Measurements from ENCODE around the gene RB1.

Gene RB1

GRCh38 chr13:48496271-48497161, 193.0 kb downstream of the RB1 start:
- Histone ChIP-seq H3K4me3 (ENCODE audit: low read length in 2 of 2) (no peak overlapping the region), H3K4me1 (ENCODE audit: control insufficient read depth in 2 of 2, insufficient read depth in 2 of 2, low read length in 2 of 2) (peaks cover 0 to 5% of the 10 kb centered on the region in 2 donors), H3K9me3 (ENCODE audit: control insufficient read depth in 2 of 2, low read length in 2 of 2) (no peaks in the 10 kb centered on the region), H3K27ac (ENCODE audit: low read depth in 2 of 2, low read length in 2 of 2) (no peak overlapping the region), H3K36me3 (ENCODE audit: control insufficient read depth in 2 of 2, insufficient read depth in 2 of 2, low read length in 2 of 2) (peaks cover 2 to 4% of the 10 kb centered on the region in 2 donors), H3K9ac (ENCODE audit: low read depth in 1 of 2, low read length in 2 of 2) (no peak overlapping the region), H3K27me3 (ENCODE audit: control insufficient read depth in 2 of 2, insufficient read depth in 2 of 2, low read length in 2 of 2) (no peaks in the 10 kb centered on the region)

- Histone ChIP-seq H3K9me3 (ENCODE audit: control insufficient read depth in 2 of 2, low read length in 2 of 2) (no peaks in the 10 kb centered on the region), H3K27me3 (ENCODE audit: control insufficient read depth in 2 of 2, insufficient read depth in 2 of 2, low read length in 2 of 2) (no peaks in the 10 kb centered on the region), H3K9ac (ENCODE audit: low read depth in 1 of 2, low read length in 2 of 2) (no peak overlapping the region)
These were observed 194.1 kb downstream of the RB1 start for GRCh38 chr13:48497669-48498068.

GRCh38 chr13:48500652-48501197, 197.2 kb downstream of the RB1 start:
- Histone ChIP-seq H3K27me3 (ENCODE audit: control insufficient read depth in 2 of 2, insufficient read depth in 2 of 2, low read length in 2 of 2) (no peaks in the 10 kb centered on the region), H3K36me3 (ENCODE audit: control insufficient read depth in 2 of 2, insufficient read depth in 2 of 2, low read length in 2 of 2) (peaks cover 2 to 4% of the 10 kb centered on the region in 2 donors), H3K9me3 (ENCODE audit: control insufficient read depth in 2 of 2, low read length in 2 of 2) (no peaks in the 10 kb centered on the region), H3K4me1 (ENCODE audit: control insufficient read depth in 2 of 2, insufficient read depth in 2 of 2, low read length in 2 of 2) (peaks cover 0 to under 1% of the 10 kb centered on the region in 2 donors), H3K27ac (ENCODE audit: low read depth in 2 of 2, low read length in 2 of 2) (peak overlapping the region; percentile 38 to 48), H3K4me3 (ENCODE audit: low read length in 2 of 2) (no peak overlapping the region), H3K9ac (ENCODE audit: low read depth in 1 of 2, low read length in 2 of 2) (no peak overlapping the region)

More at GRCh38 chr13:48497669-48498068, 194.1 kb downstream of the RB1 start:
- Histone ChIP-seq H3K4me3 (ENCODE audit: low read length in 2 of 2) (no peak overlapping the region), H3K4me1 (ENCODE audit: control insufficient read depth in 2 of 2, insufficient read depth in 2 of 2, low read length in 2 of 2) (peaks cover 0 to 3% of the 10 kb centered on the region in 2 donors), H3K36me3 (ENCODE audit: control insufficient read depth in 2 of 2, insufficient read depth in 2 of 2, low read length in 2 of 2) (peaks cover 2 to 4% of the 10 kb centered on the region in 2 donors), H3K27ac (ENCODE audit: low read depth in 2 of 2, low read length in 2 of 2) (no peak overlapping the region)

GRCh38 chr13:48501705-48502104, 198.2 kb downstream of the RB1 start:
- H3K9me3 ChIP-seq (ENCODE audit: control insufficient read depth in 2 of 2, low read length in 2 of 2) = no peaks in the 10 kb centered on the region
- H3K4me1 ChIP-seq (ENCODE audit: control insufficient read depth in 2 of 2, insufficient read depth in 2 of 2, low read length in 2 of 2) = peaks cover 0 to 7% of the 10 kb centered on the region in 2 donors
- no peak overlapping the region for H3K9ac ChIP-seq (ENCODE audit: low read depth in 1 of 2, low read length in 2 of 2)
- H3K27ac ChIP-seq (ENCODE audit: low read depth in 2 of 2, low read length in 2 of 2) = peak overlapping the region in 1 of 2 donors; percentile 46
- H3K27me3 ChIP-seq (ENCODE audit: control insufficient read depth in 2 of 2, insufficient read depth in 2 of 2, low read length in 2 of 2) = no peaks in the 10 kb centered on the region
- no peak overlapping the region for H3K4me3 ChIP-seq (ENCODE audit: low read length in 2 of 2)
- peaks cover 0 to 2% of the 10 kb centered on the region in 2 donors for H3K36me3 ChIP-seq (ENCODE audit: control insufficient read depth in 2 of 2, insufficient read depth in 2 of 2, low read length in 2 of 2)

- peaks cover 0 to 7% of the 10 kb centered on the region in 2 donors for H3K4me1 ChIP-seq (ENCODE audit: control insufficient read depth in 2 of 2, insufficient read depth in 2 of 2, low read length in 2 of 2)
- no peaks in the 10 kb centered on the region for H3K27me3 ChIP-seq (ENCODE audit: control insufficient read depth in 2 of 2, insufficient read depth in 2 of 2, low read length in 2 of 2)
- H3K27ac ChIP-seq (ENCODE audit: low read depth in 2 of 2, low read length in 2 of 2) = no peak overlapping the region
- H3K9ac ChIP-seq (ENCODE audit: low read depth in 1 of 2, low read length in 2 of 2) = no peak overlapping the region
- H3K4me3 ChIP-seq (ENCODE audit: low read length in 2 of 2) = no peak overlapping the region
- H3K36me3 ChIP-seq (ENCODE audit: control insufficient read depth in 2 of 2, insufficient read depth in 2 of 2, low read length in 2 of 2) = peaks cover 0 to 2% of the 10 kb centered on the region in 2 donors
- H3K9me3 ChIP-seq (ENCODE audit: control insufficient read depth in 2 of 2, low read length in 2 of 2) = no peaks in the 10 kb centered on the region
These were observed 199.2 kb downstream of the RB1 start for GRCh38 chr13:48502601-48503319.

- no peak overlapping the region for H3K4me3 ChIP-seq (ENCODE audit: low read length in 2 of 2)
- H3K9me3 ChIP-seq (ENCODE audit: control insufficient read depth in 2 of 2, low read length in 2 of 2) = no peaks in the 10 kb centered on the region
- peaks cover 0 to 2% of the 10 kb centered on the region in 2 donors for H3K36me3 ChIP-seq (ENCODE audit: control insufficient read depth in 2 of 2, insufficient read depth in 2 of 2, low read length in 2 of 2)
- H3K4me1 ChIP-seq (ENCODE audit: control insufficient read depth in 2 of 2, insufficient read depth in 2 of 2, low read length in 2 of 2) = peaks cover 0 to 7% of the 10 kb centered on the region in 2 donors
- H3K9ac ChIP-seq (ENCODE audit: low read depth in 1 of 2, low read length in 2 of 2) = no peak overlapping the region
- H3K27me3 ChIP-seq (ENCODE audit: control insufficient read depth in 2 of 2, insufficient read depth in 2 of 2, low read length in 2 of 2) = no peaks in the 10 kb centered on the region
- H3K27ac ChIP-seq (ENCODE audit: low read depth in 2 of 2, low read length in 2 of 2) = peak overlapping the region in 1 of 2 donors; percentile 24
These were observed 201.1 kb downstream of the RB1 start for GRCh38 chr13:48504606-48505005.

GRCh38 chr13:48505012-48505411, 201.5 kb downstream of the RB1 start:
- no peaks in the 10 kb centered on the region for H3K9me3 ChIP-seq (ENCODE audit: control insufficient read depth in 2 of 2, low read length in 2 of 2)
- no peaks in the 10 kb centered on the region for H3K27me3 ChIP-seq (ENCODE audit: control insufficient read depth in 2 of 2, insufficient read depth in 2 of 2, low read length in 2 of 2)
- H3K4me3 ChIP-seq (ENCODE audit: low read length in 2 of 2) = no peak overlapping the region
- peaks cover 0 to 2% of the 10 kb centered on the region in 2 donors for H3K36me3 ChIP-seq (ENCODE audit: control insufficient read depth in 2 of 2, insufficient read depth in 2 of 2, low read length in 2 of 2)
- peaks cover 0 to 7% of the 10 kb centered on the region in 2 donors for H3K4me1 ChIP-seq (ENCODE audit: control insufficient read depth in 2 of 2, insufficient read depth in 2 of 2, low read length in 2 of 2)
- peak overlapping the region; percentile 43 to 59 for H3K27ac ChIP-seq (ENCODE audit: low read depth in 2 of 2, low read length in 2 of 2)
- H3K9ac ChIP-seq (ENCODE audit: low read depth in 1 of 2, low read length in 2 of 2) = no peak overlapping the region

GRCh38 chr13:48505597-48506091, 202.1 kb downstream of the RB1 start:
- Histone ChIP-seq H3K4me1 (ENCODE audit: control insufficient read depth in 2 of 2, insufficient read depth in 2 of 2, low read length in 2 of 2) (peaks cover 0 to 7% of the 10 kb centered on the region in 2 donors), H3K4me3 (ENCODE audit: low read length in 2 of 2) (peak overlapping the region in 1 of 2 donors; percentile 14), H3K27ac (ENCODE audit: low read depth in 2 of 2, low read length in 2 of 2) (peak overlapping the region; percentile 77 to 79), H3K9ac (ENCODE audit: low read depth in 1 of 2, low read length in 2 of 2) (peak overlapping the region; percentile 31 to 32), H3K9me3 (ENCODE audit: control insufficient read depth in 2 of 2, low read length in 2 of 2) (no peaks in the 10 kb centered on the region), H3K36me3 (ENCODE audit: control insufficient read depth in 2 of 2, insufficient read depth in 2 of 2, low read length in 2 of 2) (peaks cover 0 to 2% of the 10 kb centered on the region in 2 donors), H3K27me3 (ENCODE audit: control insufficient read depth in 2 of 2, insufficient read depth in 2 of 2, low read length in 2 of 2) (no peaks in the 10 kb centered on the region)

GRCh38 chr13:48506092-48506701, 202.6 kb downstream of the RB1 start:
- H3K27me3 ChIP-seq (ENCODE audit: control insufficient read depth in 2 of 2, insufficient read depth in 2 of 2, low read length in 2 of 2) = no peaks in the 10 kb centered on the region
- H3K36me3 ChIP-seq (ENCODE audit: control insufficient read depth in 2 of 2, insufficient read depth in 2 of 2, low read length in 2 of 2) = peaks cover 0 to 2% of the 10 kb centered on the region in 2 donors
- peak overlapping the region; percentile 77 to 79 for H3K27ac ChIP-seq (ENCODE audit: low read depth in 2 of 2, low read length in 2 of 2)
- peaks cover 0 to 7% of the 10 kb centered on the region in 2 donors for H3K4me1 ChIP-seq (ENCODE audit: control insufficient read depth in 2 of 2, insufficient read depth in 2 of 2, low read length in 2 of 2)
- peak overlapping the region; percentile 31 to 32 for H3K9ac ChIP-seq (ENCODE audit: low read depth in 1 of 2, low read length in 2 of 2)
- no peak overlapping the region for H3K4me3 ChIP-seq (ENCODE audit: low read length in 2 of 2)
- H3K9me3 ChIP-seq (ENCODE audit: control insufficient read depth in 2 of 2, low read length in 2 of 2) = no peaks in the 10 kb centered on the region

All from mucosa of rectum (tissue), 2 donors.